Ammon's horn (tissue), 1 donor: Measurements from ENCODE around the gene TLE3.

ENCODE experiments used
- DNase-seq: peaks from one replicate; pipeline ENCODE4 v3.0.0-alpha.2; 2016; ENCODE audit warnings: low spot score

TLE3 gene

DNA sequence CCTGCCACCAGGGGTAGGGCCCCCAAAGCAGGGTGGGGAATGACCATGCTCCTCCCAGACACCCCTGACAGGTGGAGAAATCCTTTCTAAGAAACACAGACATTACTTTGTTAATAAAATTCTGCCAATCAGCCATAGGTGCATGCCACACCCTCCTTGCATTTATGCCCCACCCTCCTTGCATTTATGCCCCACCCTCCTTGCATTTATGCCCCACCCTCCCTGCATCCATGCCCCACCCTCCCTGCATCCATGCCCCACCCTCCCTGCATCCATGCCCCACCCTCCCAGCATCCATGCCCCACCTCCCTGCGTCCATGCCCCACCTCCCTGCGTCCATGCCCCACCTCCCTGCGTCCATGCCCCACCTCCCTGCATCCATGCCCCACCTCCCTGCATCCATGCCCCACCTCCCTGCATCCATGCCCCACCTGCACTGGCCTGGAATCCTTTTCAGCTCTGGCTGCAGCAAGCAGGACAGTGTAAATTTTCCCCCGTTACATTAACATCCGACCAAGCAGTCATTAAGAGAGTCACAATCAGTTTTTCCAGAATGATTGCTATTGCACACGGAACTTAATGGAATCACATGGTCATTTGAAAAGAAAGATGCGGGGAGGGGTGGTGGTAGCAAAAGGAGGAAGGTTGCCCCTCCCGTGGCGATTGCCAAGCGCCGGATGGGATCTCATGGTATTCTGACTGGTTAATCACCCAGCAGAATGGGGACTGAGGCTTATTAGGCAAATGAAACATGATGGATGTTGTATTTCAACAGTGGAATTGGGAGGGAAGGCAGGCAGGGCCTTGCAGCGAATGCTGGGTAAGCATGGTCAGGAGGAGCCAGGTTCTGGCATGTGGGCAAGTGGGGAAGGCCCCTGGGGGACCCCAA, 91.2 kb downstream of the TLE3 start:
- no peak for DNase-seq

DNA sequence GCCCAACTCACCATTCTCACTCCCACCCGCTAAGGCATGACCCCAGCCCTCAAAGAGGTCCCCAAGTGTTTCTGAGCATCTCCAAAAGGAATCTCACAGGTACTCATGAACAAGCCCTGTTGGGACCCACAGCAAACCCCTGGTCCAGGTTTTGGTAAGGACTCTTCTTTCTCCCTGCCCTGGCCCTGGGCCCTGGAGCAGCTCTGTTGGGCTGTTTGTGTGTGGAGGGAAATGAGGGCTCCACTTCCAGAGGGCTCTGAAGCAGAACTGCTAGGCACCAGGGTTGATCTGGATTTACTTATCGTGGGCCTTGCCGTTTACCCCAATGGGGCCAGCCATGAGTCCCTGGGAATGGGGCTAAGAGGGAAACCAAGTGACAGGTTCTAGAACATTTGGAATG, 92.9 kb downstream of the TLE3 start:
- no peak for DNase-seq

DNA sequence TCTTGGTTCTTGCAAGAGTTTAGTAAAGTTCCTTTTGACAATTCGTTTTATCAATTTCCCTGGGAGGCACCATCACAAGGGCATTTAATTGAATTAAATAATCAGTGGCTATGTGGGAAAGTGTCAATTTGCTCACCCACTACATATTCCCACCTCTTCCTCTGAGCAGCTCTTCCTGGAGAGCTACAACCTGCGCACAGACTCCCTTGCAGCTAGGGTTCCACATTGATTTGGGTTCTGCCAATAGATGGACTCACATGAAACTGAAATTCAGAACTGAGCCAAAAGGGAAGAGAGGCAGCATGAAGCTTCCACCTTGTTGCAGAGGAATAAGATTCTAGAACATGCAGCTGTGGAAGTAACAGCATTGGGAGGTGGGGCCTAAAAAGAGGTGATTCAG, 94.8 kb downstream of the TLE3 start:
- DNase-seq = no peak

DNA sequence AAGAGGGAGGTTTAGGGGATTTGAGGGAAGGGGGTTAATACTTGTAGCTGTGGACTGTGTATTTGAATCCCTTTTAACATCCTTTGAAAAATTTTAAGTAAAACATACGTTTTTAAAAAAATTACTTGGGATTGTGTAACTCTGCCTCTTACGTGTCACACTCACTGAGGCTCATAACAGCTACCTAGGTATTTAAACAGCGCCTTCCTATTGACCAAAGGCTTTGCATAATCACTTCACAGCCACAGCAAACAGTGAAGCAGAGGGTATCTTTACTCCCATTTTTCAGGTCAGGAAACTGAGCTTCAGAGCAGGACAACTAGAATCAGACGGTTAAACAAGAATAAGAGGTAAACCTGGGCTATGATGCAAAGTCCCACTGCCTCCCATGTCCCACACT, 95.9 kb downstream of the TLE3 start:
- DNase-seq = no peak

DNA sequence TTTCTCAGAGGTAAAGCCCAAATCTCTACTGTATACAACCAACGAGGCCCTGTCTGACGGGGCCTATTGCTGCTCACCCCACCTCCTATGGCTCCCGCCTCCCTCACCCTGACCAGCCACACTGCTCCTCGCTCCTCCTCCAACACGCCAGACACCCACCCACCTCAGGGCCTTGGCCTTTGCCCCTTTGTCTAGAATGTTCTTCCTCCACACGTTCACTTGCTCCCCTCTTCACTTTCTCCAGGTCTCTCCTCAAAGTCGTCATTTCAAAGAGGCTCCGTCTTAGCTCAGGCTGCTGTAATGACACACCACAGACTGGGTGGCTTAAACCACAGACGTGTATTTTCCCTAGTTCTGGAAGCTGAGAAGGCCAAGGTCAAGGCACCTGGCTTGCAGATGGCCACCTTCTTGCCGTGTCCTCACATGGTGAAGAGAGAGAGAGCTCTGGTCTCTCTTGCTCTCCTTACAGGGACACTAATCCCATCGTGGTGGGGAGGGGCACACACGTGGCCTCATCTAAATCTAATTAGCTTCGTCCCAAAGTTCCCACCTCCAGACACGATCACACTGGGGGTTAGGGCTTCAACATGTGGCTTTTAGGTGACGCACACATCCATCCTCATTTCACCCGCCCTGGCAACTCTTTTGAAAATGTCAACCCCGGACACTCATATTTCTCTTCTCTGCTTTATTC, 98.2 kb downstream of the TLE3 start:
- no peak for DNase-seq

DNA sequence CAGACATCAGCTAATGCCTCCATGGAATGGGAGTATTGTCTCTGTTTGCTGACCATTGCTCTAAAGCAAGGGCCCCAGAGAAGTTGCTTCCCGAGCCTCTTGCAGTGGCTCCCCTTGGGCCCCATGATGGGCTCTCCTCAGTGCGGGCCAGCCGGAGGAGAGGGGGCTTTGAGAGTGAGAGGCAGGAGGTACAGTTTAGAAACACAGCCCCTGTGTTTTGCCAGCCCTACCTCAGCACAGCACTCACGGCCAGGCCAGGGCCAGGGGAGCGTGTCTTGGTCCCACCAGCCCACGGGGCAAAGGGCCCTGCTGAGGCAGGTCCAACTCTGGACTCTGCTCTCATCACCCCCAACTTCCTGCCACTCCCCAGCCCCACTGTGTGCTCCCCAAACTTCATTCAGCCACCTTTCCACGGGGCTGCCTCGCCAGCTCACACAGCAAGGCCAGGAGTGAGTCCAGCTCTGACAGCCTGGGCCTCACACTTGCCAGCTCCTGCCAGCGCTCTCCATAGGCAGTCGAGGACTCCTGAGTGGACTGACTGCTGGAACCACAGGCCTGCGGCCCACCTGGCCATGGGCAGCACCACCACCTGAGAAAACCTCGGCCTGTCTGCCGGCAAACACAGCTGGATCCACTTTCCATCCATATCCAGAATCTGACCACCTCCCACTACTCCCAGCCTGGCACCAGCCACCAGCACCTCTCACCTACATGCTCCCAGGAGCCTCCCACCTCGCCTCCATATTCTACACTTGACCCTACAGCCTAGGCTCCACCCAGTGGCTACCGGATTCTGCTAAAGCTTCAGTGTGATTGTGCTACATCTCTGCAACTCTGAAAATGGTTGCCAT, 99.0 kb downstream of the TLE3 start:
- no peak for DNase-seq

DNA sequence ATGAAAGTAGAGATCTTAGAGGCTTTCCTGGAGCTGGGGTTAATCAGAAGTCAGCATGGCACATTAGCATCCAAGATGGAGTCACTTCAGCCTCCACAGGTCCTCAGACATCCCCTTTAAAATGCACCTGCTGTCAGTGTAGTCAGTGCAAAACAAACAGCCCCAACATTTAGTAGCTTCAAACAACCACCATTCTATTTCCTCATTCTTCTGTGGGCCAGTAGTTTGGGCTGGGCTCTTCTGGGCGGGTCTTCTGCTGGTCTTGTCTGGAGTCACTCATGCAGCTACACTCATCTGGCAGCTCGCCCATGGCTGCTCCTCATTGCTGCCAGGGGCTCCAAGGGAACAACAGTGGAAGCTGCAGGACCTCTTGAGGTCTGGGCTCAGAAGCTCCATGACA, 99.9 kb downstream of the TLE3 start:
- peak; percentile 81 for DNase-seq
